Muscle layer of duodenum (tissue), 2 donors: ENCODE measurements around the gene DNM3.
A peak's percentile ranks its signal among the peaks of the same experiment; 100 is the strongest.

Source experiments
- H3K27ac ChIP-seq: one replicate; pipeline ENCODE4 v1.7.0; 2013; ENCODE audit warnings: mild to moderate bottlenecking, low read length
- H3K27me3 ChIP-seq: one replicate; pipeline ENCODE4 v1.7.0; 2013; ENCODE audit warnings: low read depth, mild to moderate bottlenecking, control low read depth, low read length
- H3K36me3 ChIP-seq, 2 donors: one replicate each; pipeline ENCODE4 v1.7.0; 2013; ENCODE audit warnings: low read length in 2 of 2, control low read depth in 1 of 2, mild to moderate bottlenecking in 1 of 2; ENCODE audit not compliant: insufficient read depth in 2 of 2, control insufficient read depth in 1 of 2
- H3K4me1 ChIP-seq, 2 donors: one replicate each; pipeline ENCODE4 v1.7.0; 2013; ENCODE audit warnings: low read length in 2 of 2, mild to moderate bottlenecking in 2 of 2, control low read depth in 1 of 2, moderate library complexity in 1 of 2; ENCODE audit not compliant: insufficient read depth in 2 of 2, control insufficient read depth in 1 of 2
- H3K4me3 ChIP-seq, 2 donors: one replicate each; pipeline ENCODE4 v1.7.0; 2013; ENCODE audit warnings: low read length in 2 of 2, low read depth in 1 of 2, mild to moderate bottlenecking in 1 of 2
- H3K9me3 ChIP-seq, 2 donors: one replicate each; pipeline ENCODE4 v1.7.0; 2013; ENCODE audit warnings: low read length in 2 of 2, control low read depth in 1 of 2, mild to moderate bottlenecking in 1 of 2; ENCODE audit not compliant: control insufficient read depth in 1 of 2
- donor health status: healthy.

DNM3 gene

GRCh38 chr1:172085317-172085716, 244.0 kb downstream of the DNM3 start:
- H3K27me3 ChIP-seq: no peaks in the 10 kb centered on the region
- no peak overlapping the region for H3K4me3 ChIP-seq
- no peaks in the 10 kb centered on the region for H3K4me1 ChIP-seq
- no peaks in the 10 kb centered on the region for H3K9me3 ChIP-seq
- no peak overlapping the region for H3K27ac ChIP-seq
- H3K36me3 ChIP-seq: no peaks in the 10 kb centered on the region

DNA sequence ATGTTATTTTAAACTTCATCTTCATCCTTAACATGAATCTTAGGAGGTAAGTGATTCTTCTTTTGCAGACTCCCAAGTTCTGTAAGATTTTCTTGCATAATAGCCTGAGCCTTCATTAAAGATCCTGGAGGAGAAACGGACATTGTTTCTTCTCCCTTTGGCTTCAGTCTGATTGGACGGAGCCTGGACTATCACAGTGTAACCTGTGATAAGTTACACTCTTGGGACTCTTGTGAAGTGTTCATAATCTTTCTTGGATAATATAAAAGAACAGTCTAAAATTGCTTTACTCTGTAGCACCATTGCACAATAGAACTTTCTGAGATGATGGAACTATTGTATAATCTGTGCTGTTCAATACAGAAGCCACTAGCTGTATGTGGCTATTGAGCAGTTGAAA, 244.8 kb downstream of the DNM3 start:
- Histone ChIP-seq H3K36me3 (no peaks in the 10 kb centered on the region), H3K9me3 (no peaks in the 10 kb centered on the region), H3K27me3 (no peaks in the 10 kb centered on the region)

DNA sequence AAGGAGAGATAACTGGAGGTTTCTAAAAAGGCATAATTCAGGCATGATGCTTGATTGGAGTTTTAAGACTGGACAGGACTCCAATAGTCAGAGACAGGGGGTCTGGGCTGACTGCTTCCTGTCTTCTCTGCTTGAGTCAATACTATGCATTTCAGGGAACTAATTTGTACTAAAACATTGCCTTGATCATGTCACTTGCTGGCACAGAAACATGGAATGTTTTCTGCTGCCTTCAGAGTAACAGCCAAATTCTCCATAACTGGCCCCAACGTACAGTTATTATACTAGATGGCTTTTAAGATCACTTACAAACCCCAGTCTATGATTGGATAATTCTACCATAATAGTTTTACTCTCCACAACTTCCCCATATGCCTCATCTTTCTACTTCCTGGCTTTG, 247.0 kb downstream of the DNM3 start:
- Histone ChIP-seq H3K36me3 (no peaks in the 10 kb centered on the region), H3K9me3 (no peaks in the 10 kb centered on the region), H3K27ac (no peak overlapping the region), H3K27me3 (no peaks in the 10 kb centered on the region), H3K4me1 (no peaks in the 10 kb centered on the region), H3K4me3 (no peak overlapping the region)

More for the DNA sequence above, 244.8 kb downstream of the DNM3 start:
- Histone ChIP-seq H3K27ac (no peak overlapping the region), H3K4me1 (no peaks in the 10 kb centered on the region), H3K4me3 (no peak overlapping the region)

DNA sequence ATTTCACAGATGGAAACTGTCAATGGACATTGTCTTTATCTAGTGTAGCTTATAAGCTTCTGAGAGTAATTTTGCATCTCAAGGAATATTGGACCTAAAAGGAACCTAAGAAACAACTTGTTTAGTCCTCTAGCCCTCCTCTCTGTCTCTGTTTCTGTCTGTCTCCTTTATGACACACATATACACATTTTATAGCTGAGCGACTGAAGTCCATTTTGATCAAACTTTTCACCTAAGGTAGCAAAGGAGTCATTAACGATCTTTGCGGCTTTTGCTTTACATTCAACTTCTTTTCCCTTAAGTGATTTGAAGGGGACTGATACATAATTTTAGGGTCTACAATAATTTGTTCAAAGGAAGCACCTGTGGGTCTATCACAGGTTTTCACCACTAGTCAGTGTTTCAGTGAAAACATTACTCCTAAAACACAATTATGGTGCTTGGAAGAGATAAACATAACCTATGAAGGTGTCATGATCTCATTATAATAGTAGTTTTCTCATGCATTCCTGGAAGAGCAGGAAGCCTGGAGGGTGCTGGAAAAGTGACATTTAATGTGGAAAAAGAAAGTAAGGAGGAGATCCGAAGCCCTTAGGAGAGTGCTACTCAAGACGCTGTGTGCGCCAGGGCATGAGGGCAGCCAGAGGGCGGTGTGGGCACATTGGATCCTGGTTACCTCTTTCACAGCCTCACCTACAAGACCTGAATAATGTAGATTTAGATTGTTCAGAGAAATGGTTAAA, 248.6 kb downstream of the DNM3 start:
- Histone ChIP-seq H3K27me3 (no peaks in the 10 kb centered on the region), H3K4me1 (no peaks in the 10 kb centered on the region), H3K36me3 (no peaks in the 10 kb centered on the region), H3K27ac (no peak overlapping the region), H3K4me3 (peak overlapping the region in 1 of 2 donors; percentile 27), H3K9me3 (no peaks in the 10 kb centered on the region)

- Histone ChIP-seq H3K9me3 (no peaks in the 10 kb centered on the region), H3K4me1 (no peaks in the 10 kb centered on the region), H3K27ac (no peak overlapping the region), H3K36me3 (no peaks in the 10 kb centered on the region), H3K4me3 (no peak overlapping the region), H3K27me3 (no peaks in the 10 kb centered on the region)
Observed at GRCh38 chr1:172090511-172090817, 249.2 kb downstream of the DNM3 start.

GRCh38 chr1:172095846-172096245, 254.5 kb downstream of the DNM3 start:
- Histone ChIP-seq H3K27me3 (no peaks in the 10 kb centered on the region), H3K27ac (no peak overlapping the region), H3K4me1 (no peaks in the 10 kb centered on the region), H3K4me3 (no peak overlapping the region), H3K36me3 (no peaks in the 10 kb centered on the region), H3K9me3 (no peaks in the 10 kb centered on the region)

- no peak overlapping the region for H3K4me3 ChIP-seq
- H3K9me3 ChIP-seq: no peaks in the 10 kb centered on the region
- H3K4me1 ChIP-seq: no peaks in the 10 kb centered on the region
- no peaks in the 10 kb centered on the region for H3K36me3 ChIP-seq
- H3K27ac ChIP-seq: no peak overlapping the region
- H3K27me3 ChIP-seq: no peaks in the 10 kb centered on the region
Observed at GRCh38 chr1:172105230-172105629, 263.9 kb downstream of the DNM3 start.

DNA sequence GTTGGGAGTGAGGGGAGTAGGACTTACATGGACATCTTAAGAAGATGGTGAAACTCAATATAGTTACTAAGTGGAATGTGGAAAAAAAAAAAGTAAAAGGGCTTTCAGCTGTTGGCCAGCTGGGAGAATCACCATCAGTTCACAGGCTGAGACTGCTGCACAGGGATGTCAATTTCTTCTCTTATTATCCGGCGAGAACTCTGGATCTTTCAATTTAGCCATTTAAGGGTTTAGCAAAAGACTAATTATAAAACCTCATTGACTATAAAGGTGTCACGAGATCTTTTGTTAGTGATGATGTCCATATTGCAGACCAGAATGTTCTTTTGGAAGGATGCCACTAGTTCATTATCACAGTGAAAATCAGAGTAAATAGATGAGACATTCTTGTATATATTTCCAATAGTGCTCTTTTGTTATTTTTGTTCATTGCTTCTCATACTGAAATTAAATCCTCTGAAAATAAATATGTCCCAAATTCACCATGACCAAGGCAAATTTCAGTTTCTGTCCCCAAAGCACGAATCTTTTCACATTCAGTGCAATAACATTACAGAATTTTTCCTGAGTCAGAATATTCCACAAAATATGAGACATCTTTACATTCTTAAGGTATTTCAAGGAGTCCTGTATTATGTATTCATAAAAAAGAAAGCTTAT, 266.1 kb downstream of the DNM3 start:
- Histone ChIP-seq H3K27me3 (no peaks in the 10 kb centered on the region), H3K4me3 (no peak overlapping the region), H3K4me1 (no peaks in the 10 kb centered on the region), H3K36me3 (no peaks in the 10 kb centered on the region), H3K27ac (no peak overlapping the region), H3K9me3 (no peaks in the 10 kb centered on the region)

- Histone ChIP-seq H3K27ac (no peak overlapping the region), H3K9me3 (no peaks in the 10 kb centered on the region), H3K36me3 (no peaks in the 10 kb centered on the region), H3K4me3 (no peak overlapping the region), H3K27me3 (no peaks in the 10 kb centered on the region), H3K4me1 (no peaks in the 10 kb centered on the region)
Observed at GRCh38 chr1:172108161-172108893, 267.0 kb downstream of the DNM3 start.

DNA sequence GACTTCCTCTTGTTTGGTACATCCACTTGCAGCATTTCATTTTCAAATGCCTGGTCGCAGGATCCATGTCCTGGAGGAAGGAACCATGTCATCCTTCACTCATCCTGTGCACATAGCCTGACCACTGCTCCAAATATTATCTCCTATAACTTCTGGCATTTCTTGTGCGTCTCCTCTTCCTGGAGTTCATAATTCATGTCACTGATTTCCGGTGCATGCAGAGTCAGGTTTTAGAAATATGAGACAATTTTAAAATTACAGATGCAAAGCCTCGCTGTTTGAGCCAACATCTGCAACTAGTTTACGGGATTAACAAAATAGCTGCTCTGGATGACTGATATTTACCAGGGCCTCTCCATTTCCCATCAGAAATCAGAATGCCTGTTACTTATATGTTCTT, 268.1 kb downstream of the DNM3 start:
- H3K27ac ChIP-seq: no peak overlapping the region
- H3K4me3 ChIP-seq: no peak overlapping the region
- no peaks in the 10 kb centered on the region for H3K36me3 ChIP-seq
- H3K27me3 ChIP-seq: no peaks in the 10 kb centered on the region
- H3K9me3 ChIP-seq: no peaks in the 10 kb centered on the region
- H3K4me1 ChIP-seq: no peaks in the 10 kb centered on the region

GRCh38 chr1:172112576-172112975, 271.3 kb downstream of the DNM3 start:
- no peaks in the 10 kb centered on the region for H3K9me3 ChIP-seq
- H3K36me3 ChIP-seq: no peaks in the 10 kb centered on the region
- no peak overlapping the region for H3K4me3 ChIP-seq
- H3K4me1 ChIP-seq: no peaks in the 10 kb centered on the region
- no peak overlapping the region for H3K27ac ChIP-seq
- no peaks in the 10 kb centered on the region for H3K27me3 ChIP-seq
